H9 (cell line): ENCODE measurements around the gene SFMBT1. TPM values are rescaled to one million over a fixed set of nuclear protein-coding genes. Genes with fewer than 3 reads are reported as not detected.

Experiments used
- DNase-seq: peaks from one replicate; pipeline ENCODE4 v3.0.0-alpha.2; 2017
- H2AFZ ChIP-seq: one replicate; pipeline ENCODE4 v1.6.1; 2013; ENCODE audit warnings: mild to moderate bottlenecking, low read length, control low read depth, moderate library complexity
- H2AK5ac ChIP-seq: 2 replicates; pipeline ENCODE4 v1.6.1; 2013; ENCODE audit warnings: low read length, control low read depth, mixed read lengths; ENCODE audit not compliant: insufficient read length
- H2BK120ac ChIP-seq: one replicate; pipeline ENCODE4 v1.6.1; 2013; ENCODE audit warnings: low read depth, mild to moderate bottlenecking, low read length, control low read depth, inconsistent platforms; ENCODE audit not compliant: poor library complexity, severe bottlenecking
- H2BK12ac ChIP-seq: 2 replicates; pipeline ENCODE4 v1.6.1; 2013; ENCODE audit warnings: low read length, control low read depth, mixed read lengths, low read depth; ENCODE audit not compliant: insufficient read length
- H2BK15ac ChIP-seq: 2 replicates; pipeline ENCODE4 v1.6.1; 2013; ENCODE audit warnings: low read depth, low read length, control low read depth
- H2BK20ac ChIP-seq: one replicate; pipeline ENCODE4 v1.6.1; 2013; ENCODE audit warnings: low read depth, mild to moderate bottlenecking, low read length, control low read depth, inconsistent platforms; ENCODE audit not compliant: poor library complexity, severe bottlenecking
- H2BK5ac ChIP-seq: 2 replicates; pipeline ENCODE4 v1.6.1; 2013; ENCODE audit warnings: low read length, control low read depth, mixed read lengths; ENCODE audit not compliant: insufficient read length
- H3K14ac ChIP-seq: 2 replicates; pipeline ENCODE4 v1.6.1; 2013; ENCODE audit warnings: low read length, control low read depth; ENCODE audit not compliant: insufficient read depth
- H3K18ac ChIP-seq: 2 replicates; pipeline ENCODE4 v1.6.1; 2013; ENCODE audit warnings: low read depth, mild to moderate bottlenecking, mixed read lengths, low read length, control low read depth; ENCODE audit not compliant: insufficient read length
- H3K23ac ChIP-seq: 2 replicates; pipeline ENCODE4 v1.6.1; 2013; ENCODE audit warnings: low read length, control low read depth, mixed read lengths, low read depth; ENCODE audit not compliant: insufficient read length
- H3K23me2 ChIP-seq: 2 replicates; pipeline ENCODE4 v1.6.1; 2013; ENCODE audit warnings: low read depth, mild to moderate bottlenecking, mixed read lengths, low read length, control low read depth; ENCODE audit not compliant: insufficient read length, poor library complexity, severe bottlenecking
- H3K27ac ChIP-seq: 2 replicates; pipeline ENCODE4 v1.5.1; 2013; ENCODE audit warnings: low read length, control low read depth, mixed read lengths, low read depth; ENCODE audit not compliant: insufficient read length
- H3K27me3 ChIP-seq: 2 replicates; pipeline ENCODE4 v1.6.1; 2013; ENCODE audit warnings: low read length, control low read depth, inconsistent platforms; ENCODE audit not compliant: insufficient read depth
- H3K4ac ChIP-seq: 2 replicates; pipeline ENCODE4 v1.6.1; 2013; ENCODE audit warnings: low read depth, mild to moderate bottlenecking, control low read depth, inconsistent platforms, low read length, moderate library complexity
- H3K4me1 ChIP-seq: 2 replicates; pipeline ENCODE4 v1.6.1; 2013; ENCODE audit warnings: low read length, control low read depth, inconsistent platforms; ENCODE audit not compliant: insufficient read depth
- H3K4me2 ChIP-seq: 2 replicates; pipeline ENCODE4 v1.6.1; 2013; ENCODE audit warnings: low read length, control low read depth, mixed read lengths; ENCODE audit not compliant: insufficient read length, insufficient read depth
- H3K56ac ChIP-seq: 2 replicates; pipeline ENCODE4 v1.6.1; 2013; ENCODE audit warnings: low read depth, mild to moderate bottlenecking, mixed read lengths, low read length, control low read depth; ENCODE audit not compliant: insufficient read length
- H3K79me1 ChIP-seq: 2 replicates; pipeline ENCODE4 v1.6.1; 2013; ENCODE audit warnings: low read depth, mild to moderate bottlenecking, moderate library complexity, low read length, control low read depth, inconsistent platforms; ENCODE audit not compliant: insufficient read depth, poor library complexity, severe bottlenecking
- H3K79me2 ChIP-seq: 2 replicates; pipeline ENCODE4 v1.6.1; 2013; ENCODE audit warnings: low read length, control low read depth, inconsistent platforms; ENCODE audit not compliant: insufficient read depth
- H3K9ac ChIP-seq: 2 replicates; pipeline ENCODE4 v1.6.1; 2013; ENCODE audit warnings: low read length, control low read depth, mixed read lengths; ENCODE audit not compliant: insufficient read length; ENCODE audit errors: extremely low read depth
- H3K9me3 ChIP-seq: one replicate; pipeline ENCODE4 v1.6.1; 2013; ENCODE audit warnings: low read depth, low read length, inconsistent platforms; ENCODE audit not compliant: control insufficient read depth
- H3T11ph ChIP-seq: one replicate; pipeline ENCODE4 v1.6.1; 2013; ENCODE audit warnings: mild to moderate bottlenecking, low read length, control low read depth, inconsistent platforms
- H4K20me1 ChIP-seq: one replicate; pipeline ENCODE4 v1.6.1; 2013; ENCODE audit not compliant: control insufficient read depth, insufficient read length, insufficient read depth
- H4K5ac ChIP-seq: 2 replicates; pipeline ENCODE4 v1.6.1; 2013; ENCODE audit warnings: low read depth, mild to moderate bottlenecking, mixed read lengths, low read length, control low read depth; ENCODE audit not compliant: insufficient read length
- H4K8ac ChIP-seq: replicated peaks from 2 replicates; pipeline ENCODE4 v1.6.1; 2013; ENCODE audit warnings: low read length, control low read depth, mixed read lengths, low read depth; ENCODE audit not compliant: insufficient read length
- H4K91ac ChIP-seq: 2 replicates; pipeline ENCODE4 v1.6.1; 2013; ENCODE audit warnings: low read depth, mild to moderate bottlenecking, moderate library complexity, mixed read lengths, low read length, control low read depth; ENCODE audit not compliant: insufficient read length
- H3K27ac Mint-ChIP-seq, 3 experiments: 2 replicates in 2 of 3; 3 replicates in 1 of 3; pipeline ENCODE4 v1.8.0; 2020 to 2021; ENCODE audit warnings: mixed read lengths in 3 of 3, mild to moderate bottlenecking in 1 of 3, moderate library complexity in 1 of 3
- H3K27me3 Mint-ChIP-seq: 2 replicates; pipeline ENCODE4 v1.8.0; 2021; ENCODE audit warnings: low read depth, mild to moderate bottlenecking, moderate library complexity, mixed read lengths
- H3K36me3 Mint-ChIP-seq, 3 experiments: 2 replicates in 2 of 3; 3 replicates in 1 of 3; pipeline ENCODE4 v1.8.0; 2020 to 2021; ENCODE audit warnings: low read depth in 3 of 3, mixed read lengths in 3 of 3; ENCODE audit not compliant: insufficient read depth in 1 of 3
- H3K4me1 Mint-ChIP-seq, 2 experiments: 2 replicates each; pipeline ENCODE4 v1.8.0; 2020; ENCODE audit warnings: mixed read lengths in 2 of 2
- H3K4me3 Mint-ChIP-seq, 2 experiments: 2 replicates in 1 of 2; 3 replicates in 1 of 2; pipeline ENCODE4 v1.8.0; 2020 to 2021; ENCODE audit warnings: mild to moderate bottlenecking in 2 of 2, mixed read lengths in 2 of 2, moderate library complexity in 1 of 2
- H3K9me3 Mint-ChIP-seq, 2 experiments: 2 replicates in 1 of 2; 3 replicates in 1 of 2; pipeline ENCODE4 v1.8.0; 2020; ENCODE audit warnings: mild to moderate bottlenecking in 2 of 2, mixed read lengths in 2 of 2, moderate library complexity in 1 of 2
- CTCF ChIP-seq: fragments of 200-600 bp; sonication (generic); conservative IDR thresholded peaks from 3 replicates; pipeline ENCODE4 v1.8.0; 2021; ENCODE audit warnings: antibody characterized with exemption, mild to moderate bottlenecking
- WGBS: extraction: QIAGEN DNeasy Blood & Tissue Kit; methylation state at CpG from one replicate; pipeline ENCODE4 v1.1.7; 2013; ENCODE audit warnings: missing lambda C conversion rate, low lambda C conversion rate, mixed read lengths; ENCODE audit not compliant: insufficient read length; ENCODE audit errors: extremely low coverage; 5-methylcytosine and 5-hydroxymethylcytosine counted together
- total RNA-seq: library from RNA; stranded (reverse); gene quantifications from 2 replicates; pipeline ENCODE4 v1.2.1, GENCODE V29; 2021

SFMBT1 gene
- total RNA-seq, 1 experiment from 2014 or later, result 15.3 TPM

GRCh38 chr3:53043738-53044137 lies 2.1 kb downstream of the SFMBT1 start:
- no peak overlapping the region for H2AFZ ChIP-seq
- H4K5ac ChIP-seq, result no peak overlapping the region
- H3K56ac ChIP-seq, result no peak overlapping the region
- H3K9ac ChIP-seq, result no peak overlapping the region
- TF ChIP-seq CTCF, result no peak
- H3K14ac ChIP-seq, result no peak overlapping the region
- peaks cover 3% of the 10 kb centered on the region; the same call in 1 of the 2 replicates for H3K27me3 ChIP-seq
- H3K9me3 ChIP-seq, result no peaks in the 10 kb centered on the region
- H3K36me3 Mint-ChIP-seq, result peaks cover 0 to 6% (median 0%) of the 10 kb centered on the region in 3 experiments; a peak in 2 of 7 replicates
- H3K23me2 ChIP-seq, result peaks cover 11% of the 10 kb centered on the region
- H3K9me3 Mint-ChIP-seq, result 0 out of 5 replicates have a peak, but pooled peaks cover 0 to 4% of the 10 kb centered on the region in 2 experiments
- H3K18ac ChIP-seq, result no peak overlapping the region
- H2BK5ac ChIP-seq, result no peak overlapping the region
- H2AK5ac ChIP-seq, result no peak overlapping the region
- H3K27ac Mint-ChIP-seq, result no peak overlapping the region
- no peak overlapping the region for H3T11ph ChIP-seq
- WGBS, result no CpG with 5 or more reads among the region's 2 CpGs
- H3K79me2 ChIP-seq, result no peaks in the 10 kb centered on the region; the same call in 1 of the 2 replicates
- H3K27ac ChIP-seq, result no peak overlapping the region
- no peak overlapping the region for H3K23ac ChIP-seq
- no peak overlapping the region for H2BK120ac ChIP-seq
- peaks cover 42% of the 10 kb centered on the region for H3K27me3 Mint-ChIP-seq
- H3K4ac ChIP-seq, result no peak overlapping the region
- H4K8ac ChIP-seq, result no peak overlapping the region
- DNase-seq, result no peak
- no peaks in the 10 kb centered on the region for H4K20me1 ChIP-seq
- peaks cover 3% of the 10 kb centered on the region for H3K79me1 ChIP-seq
- no peak overlapping the region for H2BK12ac ChIP-seq
- no peak overlapping the region for H4K91ac ChIP-seq
- no peak overlapping the region; a peak in 1 of 5 replicates for H3K4me3 Mint-ChIP-seq
- H2BK20ac ChIP-seq, result no peak overlapping the region
- no peaks in the 10 kb centered on the region for H3K4me1 ChIP-seq
- peaks cover 18% of the 10 kb centered on the region in 2 experiments for H3K4me1 Mint-ChIP-seq
- H2BK15ac ChIP-seq, result no peak overlapping the region
- H3K4me2 ChIP-seq, result no peak overlapping the region
